ENCODE results near the gene SMAD5. TPM values are rescaled to one million over a fixed set of nuclear protein-coding genes. Genes with fewer than 3 reads are reported as not detected.

Gene SMAD5
- 24.6 and 29.7 TPM in 2 replicates for total RNA-seq

DNA sequence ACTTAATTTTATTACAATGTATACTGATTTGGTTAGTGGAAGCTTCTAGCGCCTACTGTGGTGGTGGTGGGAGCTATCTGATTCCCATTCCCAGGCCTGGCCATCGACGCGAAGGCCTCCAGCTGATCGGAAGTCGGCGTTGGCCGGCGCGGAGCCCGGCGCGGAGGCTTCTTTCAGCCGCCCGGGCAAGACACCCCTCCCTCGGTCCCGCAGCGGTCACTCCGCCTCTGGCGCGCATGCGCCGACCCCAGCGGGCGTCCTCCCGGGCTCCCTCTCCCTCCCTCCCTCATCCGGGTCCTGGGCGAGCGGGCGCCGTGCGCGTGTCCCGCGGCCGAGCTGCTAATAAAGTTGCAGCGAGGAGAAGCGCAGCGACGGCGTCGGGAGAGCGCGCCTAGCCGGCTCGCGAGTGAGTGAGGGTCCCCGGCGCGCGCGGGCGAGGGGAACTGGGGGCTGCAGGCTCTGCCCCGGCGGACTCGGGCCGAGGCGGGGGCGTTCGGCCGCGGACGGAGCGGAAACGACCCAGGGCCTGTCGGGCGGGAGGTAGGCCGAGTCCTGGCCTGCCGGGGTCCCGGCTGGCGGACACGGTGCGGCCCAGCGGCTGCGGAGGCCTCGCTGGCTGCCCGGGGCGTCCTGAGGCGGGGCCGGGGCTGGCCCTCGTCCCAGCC lies at the start of gene SMAD5:
TSS of gene SMAD5 (plus strand) at position 289 of the 665 bp plus-strand sequence. CDS start 20,916 bp downstream, outside the sequence.
- Histone ChIP-seq H3K4me3 (ENCODE audit: low read depth, low read length) (peak within 1 kb of the TSS; percentile 85), H3K27me3 (ENCODE audit: control insufficient read depth, insufficient read depth, low read length) (no peaks in the 10 kb centered on the region), H3K36me3 (ENCODE audit: control insufficient read depth, insufficient read depth, low read length) (no peaks in the 10 kb centered on the region)
- TF ChIP-seq, protein P1, sequence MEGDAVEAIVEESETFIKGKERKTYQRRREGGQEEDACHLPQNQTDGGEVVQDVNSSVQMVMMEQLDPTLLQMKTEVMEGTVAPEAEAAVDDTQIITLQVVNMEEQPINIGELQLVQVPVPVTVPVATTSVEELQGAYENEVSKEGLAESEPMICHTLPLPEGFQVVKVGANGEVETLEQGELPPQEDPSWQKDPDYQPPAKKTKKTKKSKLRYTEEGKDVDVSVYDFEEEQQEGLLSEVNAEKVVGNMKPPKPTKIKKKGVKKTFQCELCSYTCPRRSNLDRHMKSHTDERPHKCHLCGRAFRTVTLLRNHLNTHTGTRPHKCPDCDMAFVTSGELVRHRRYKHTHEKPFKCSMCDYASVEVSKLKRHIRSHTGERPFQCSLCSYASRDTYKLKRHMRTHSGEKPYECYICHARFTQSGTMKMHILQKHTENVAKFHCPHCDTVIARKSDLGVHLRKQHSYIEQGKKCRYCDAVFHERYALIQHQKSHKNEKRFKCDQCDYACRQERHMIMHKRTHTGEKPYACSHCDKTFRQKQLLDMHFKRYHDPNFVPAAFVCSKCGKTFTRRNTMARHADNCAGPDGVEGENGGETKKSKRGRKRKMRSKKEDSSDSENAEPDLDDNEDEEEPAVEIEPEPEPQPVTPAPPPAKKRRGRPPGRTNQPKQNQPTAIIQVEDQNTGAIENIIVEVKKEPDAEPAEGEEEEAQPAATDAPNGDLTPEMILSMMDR (IDR thresholded peaks at IDR 0.05; ENCODE audit: insufficient read depth, low read length, severe bottlenecking), result no peak
- no peak for FAIRE-seq
- DNase-seq (ENCODE audit: low read depth), result peak; percentile 80

DNA sequence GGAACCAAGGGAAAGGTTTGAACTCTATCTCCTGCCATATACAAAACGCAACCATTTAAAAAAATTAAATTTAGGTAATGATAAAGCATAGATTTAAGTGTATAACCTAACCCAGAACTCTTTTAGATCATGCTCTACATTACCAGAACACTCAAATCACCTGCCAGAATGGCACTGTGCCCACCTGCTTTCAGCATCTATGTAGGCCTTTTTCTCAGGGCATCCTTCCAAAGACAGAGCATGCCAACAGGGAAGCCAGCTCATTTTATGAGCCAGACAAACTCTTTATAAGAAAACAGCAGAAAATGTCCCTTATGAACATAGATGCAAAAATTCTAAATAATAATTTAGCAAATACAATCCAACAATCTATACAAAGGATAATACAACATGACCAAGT lies 47.9 kb upstream of the SMAD5 start:
- Histone ChIP-seq H3K27me3 (ENCODE audit: control insufficient read depth, insufficient read depth, low read length) (no peaks in the 10 kb centered on the region), H3K36me3 (ENCODE audit: control insufficient read depth, insufficient read depth, low read length) (no peaks in the 10 kb centered on the region), H3K4me3 (ENCODE audit: low read depth, low read length) (no peak overlapping the region)
- FAIRE-seq, result no peak
- DNase-seq (ENCODE audit: low read depth), result no peak
- TF ChIP-seq, protein P1 (IDR thresholded peaks at IDR 0.05; ENCODE audit: insufficient read depth, low read length, severe bottlenecking), result no peak

DNA sequence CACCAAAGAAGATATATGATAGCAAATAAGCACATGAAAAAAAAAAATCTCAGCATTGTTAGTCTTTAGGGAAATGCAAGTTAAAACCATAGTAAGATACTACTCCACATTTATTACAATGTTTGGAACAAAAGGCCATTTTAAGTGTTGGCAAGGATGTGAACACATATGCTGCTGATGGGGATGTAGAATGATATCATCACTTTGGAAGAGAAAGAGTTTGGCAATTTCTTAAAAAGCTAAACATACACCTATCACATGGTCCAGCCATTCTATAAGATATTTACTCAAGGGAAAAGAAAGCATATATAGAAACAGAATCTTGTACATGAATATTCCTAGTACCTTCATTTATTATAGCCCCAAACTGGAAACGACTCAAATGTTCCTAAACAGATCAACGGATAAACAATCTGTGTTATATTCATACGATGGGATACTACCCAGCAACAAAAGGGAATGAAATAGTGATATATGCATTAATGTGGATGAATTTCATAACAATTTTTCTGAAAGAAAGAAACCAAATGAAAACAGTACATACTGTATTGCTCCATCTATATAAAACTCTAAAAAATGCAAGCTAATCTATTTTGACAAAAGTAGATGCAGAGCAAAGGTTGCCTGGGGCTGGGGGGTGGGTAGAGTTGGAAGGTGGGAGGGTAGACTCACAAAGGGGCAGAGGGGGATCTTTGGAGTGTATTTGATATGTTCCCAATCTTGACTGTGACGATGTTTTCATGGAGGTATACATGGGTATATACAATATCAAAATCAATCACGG lies 45.7 kb upstream of the SMAD5 start:
- no peak for FAIRE-seq
- no peaks in the 10 kb centered on the region for H3K27me3 ChIP-seq (ENCODE audit: control insufficient read depth, insufficient read depth, low read length)
- H3K36me3 ChIP-seq (ENCODE audit: control insufficient read depth, insufficient read depth, low read length), result no peaks in the 10 kb centered on the region
- DNase-seq (ENCODE audit: low read depth), result no peak
- no peak overlapping the region for H3K4me3 ChIP-seq (ENCODE audit: low read depth, low read length)
- TF ChIP-seq, protein P1 (IDR thresholded peaks at IDR 0.05; ENCODE audit: insufficient read depth, low read length, severe bottlenecking), result no peak

DNA sequence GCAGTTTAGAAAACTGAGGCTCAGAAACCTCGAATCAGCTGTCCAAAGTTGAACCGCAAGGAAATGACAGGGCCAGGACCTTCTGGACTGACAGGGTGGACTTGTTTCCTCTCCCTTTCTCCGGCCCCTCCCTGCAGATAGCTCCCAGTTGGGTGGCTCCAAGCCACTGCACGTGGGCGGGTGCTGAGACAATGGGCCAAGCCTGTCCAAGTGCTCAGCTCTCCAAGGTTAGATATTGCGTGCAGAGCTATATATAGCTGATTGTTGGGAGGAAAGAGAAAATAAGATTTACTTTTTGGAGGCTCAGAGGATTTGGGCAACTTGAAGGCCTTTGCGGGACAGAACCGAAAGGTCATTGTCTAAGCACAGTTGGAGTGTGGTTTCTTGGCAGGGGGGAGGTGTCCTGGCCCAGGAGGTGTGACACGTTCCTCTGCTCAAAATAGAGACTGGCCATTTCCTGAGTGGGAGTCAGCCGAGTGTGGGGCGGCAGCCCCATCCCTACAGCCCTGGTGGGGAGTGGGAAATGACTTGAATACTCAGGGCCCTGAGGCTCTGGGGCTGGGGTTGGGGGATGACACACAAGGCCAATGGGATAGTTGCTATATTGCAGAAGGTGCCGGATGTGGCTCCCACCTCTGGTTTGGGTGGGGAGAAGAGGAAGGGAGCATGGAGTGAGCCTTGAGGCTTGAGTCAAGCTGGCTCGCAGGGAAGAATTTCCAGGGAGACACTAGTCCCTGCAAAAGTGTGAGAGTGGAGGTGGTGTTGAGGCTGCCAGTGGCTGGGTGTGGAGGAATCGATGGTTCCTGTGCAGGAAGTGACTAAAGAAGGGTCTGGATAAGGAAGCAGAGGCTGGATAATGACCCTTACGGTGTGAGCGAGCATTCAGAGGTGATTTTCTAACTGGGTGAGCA lies 44.4 kb upstream of the SMAD5 start:
- FAIRE-seq (no peak), DNase-seq (ENCODE audit: low read depth) (peak; percentile 65)
- Histone ChIP-seq H3K4me3 (ENCODE audit: low read depth, low read length) (no peak overlapping the region), H3K27me3 (ENCODE audit: control insufficient read depth, insufficient read depth, low read length) (no peaks in the 10 kb centered on the region), H3K36me3 (ENCODE audit: control insufficient read depth, insufficient read depth, low read length) (no peaks in the 10 kb centered on the region)
- TF ChIP-seq, protein P1 (IDR thresholded peaks at IDR 0.05; ENCODE audit: insufficient read depth, low read length, severe bottlenecking), result no peak

DNA sequence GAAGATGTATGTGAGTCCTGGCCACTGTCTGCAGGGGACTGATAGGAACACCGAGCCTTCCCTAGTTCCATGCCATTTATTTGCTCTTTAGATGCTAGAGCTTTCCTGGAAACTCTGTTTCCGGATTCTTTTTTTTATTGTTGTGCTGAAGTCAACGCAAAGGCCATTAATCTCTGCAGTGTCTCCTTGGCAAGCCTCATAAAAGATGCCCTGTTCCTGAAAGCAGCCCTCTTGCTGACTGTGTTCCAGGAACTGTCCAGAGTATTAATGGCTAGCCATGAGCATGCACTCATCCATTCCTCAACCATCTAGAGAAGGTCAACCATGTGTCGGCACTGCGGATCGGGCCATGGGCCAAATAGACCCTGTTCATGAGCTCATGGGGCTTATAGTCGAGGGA lies 42.9 kb upstream of the SMAD5 start:
- no peak for DNase-seq (ENCODE audit: low read depth)

More for the DNA sequence above, 42.9 kb upstream of the SMAD5 start:
- TF ChIP-seq, protein P1 (IDR thresholded peaks at IDR 0.05; ENCODE audit: insufficient read depth, low read length, severe bottlenecking), result no peak
- H3K36me3 ChIP-seq (ENCODE audit: control insufficient read depth, insufficient read depth, low read length), result no peaks in the 10 kb centered on the region
- no peaks in the 10 kb centered on the region for H3K27me3 ChIP-seq (ENCODE audit: control insufficient read depth, insufficient read depth, low read length)
- FAIRE-seq, result no peak
- no peak overlapping the region for H3K4me3 ChIP-seq (ENCODE audit: low read depth, low read length)

All from bronchial epithelial cell (primary cell).